AG04450 (cell line): ENCODE results near the gene INVS. TPM values are rescaled to one million over a fixed set of nuclear protein-coding genes. Genes with fewer than 3 reads are reported as not detected.

Source experiments
- CTCF ChIA-PET: fragments of 300-600, 350-600 bp; formaldehyde crosslinking; extraction: SDS; loops from one replicate; lab custom pipeline; 2022; ENCODE audit warnings: antibody characterized with exemption, inconsistent platforms; lab: Charles Lee
- POLR2A ChIA-PET: fragments of 350-600 bp; formaldehyde crosslinking; extraction: SDS; loops from one replicate; lab custom pipeline; 2021; ENCODE audit warnings: antibody characterized with exemption, inconsistent platforms; lab: Yijun Ruan, JAX
- DNase-seq: peaks from one replicate; pipeline ENCODE4 v3.0.0-alpha.2; 2011; ENCODE audit warnings: low read depth, low spot score
- H3K27ac ChIP-seq: one replicate; pipeline ENCODE4 v1.5.1; 2012; ENCODE audit warnings: low read depth, low read length, control low read depth
- H3K27me3 ChIP-seq: one replicate; pipeline ENCODE4 v1.6.0; 2012; ENCODE audit warnings: low read length; ENCODE audit not compliant: control insufficient read depth, insufficient read depth
- H3K4me3 ChIP-seq: 2 replicates; pipeline ENCODE4 v1.5.1; 2011; ENCODE audit warnings: mild to moderate bottlenecking, low read depth, low read length, control low read depth
- H3K9me3 ChIP-seq: 2 replicates; pipeline ENCODE4 v1.5.1; 2012; ENCODE audit warnings: low read length; ENCODE audit not compliant: control insufficient read depth, insufficient read depth
- CTCF ChIP-seq: IDR thresholded peaks from 2 replicates; pipeline ENCODE4 v1.5.1; 2011; ENCODE audit warnings: low read depth, low read length, control low read depth, inconsistent platforms
- polyA plus RNA-seq: library from polyadenylated mRNA; depleted of rRNA; stranded (reverse); fragments of >200 nt; gene quantifications from 2 replicates; pipeline ENCODE4 v1.2.3, GENCODE V29; 2011

Gene INVS
- polyA plus RNA-seq, 1 experiment, result 22.5 TPM

- Histone ChIP-seq H3K27ac (no peak overlapping the region), H3K27me3 (no peaks in the 10 kb centered on the region), H3K9me3 (no peaks in the 10 kb centered on the region), H3K4me3 (no peak overlapping the region)
- no peak for DNase-seq
- no peak for TF ChIP-seq CTCF
- ChIA-PET CTCF (no interaction called here), POLR2A (no interaction called here)
These were observed 168.2 kb downstream of the INVS start for GRCh38 chr9:100267211-100267610.

- Histone ChIP-seq H3K9me3 (no peaks in the 10 kb centered on the region), H3K27ac (no peak overlapping the region), H3K4me3 (no peak overlapping the region), H3K27me3 (no peaks in the 10 kb centered on the region)
- TF ChIP-seq CTCF, result no peak
- ChIA-PET CTCF (no interaction called here), POLR2A (no interaction called here)
- no peak for DNase-seq
These were observed 169.2 kb downstream of the INVS start for GRCh38 chr9:100268271-100268670.

DNA sequence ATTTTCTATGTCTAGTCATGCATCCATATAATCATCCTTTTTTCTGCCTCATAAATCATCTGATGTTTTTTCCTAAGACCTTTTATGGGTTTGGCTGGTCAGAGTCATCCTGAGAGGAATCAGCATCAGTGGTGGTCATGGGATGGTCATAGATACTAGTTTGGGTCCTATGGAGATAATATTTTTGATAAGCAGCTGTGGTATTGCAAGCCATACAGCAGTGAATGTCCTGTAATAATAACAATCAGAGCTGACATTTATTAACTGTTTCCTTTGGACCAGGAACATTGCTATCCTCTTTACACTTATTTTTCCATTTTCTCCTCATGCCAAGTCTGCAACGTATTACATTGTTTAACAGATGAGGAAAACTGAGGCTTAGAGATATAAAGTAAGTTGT is 170.6 kb downstream of the INVS start:
- no peak overlapping the region for H3K4me3 ChIP-seq
- ChIA-PET POLR2A (no interaction called here), CTCF (interaction anchor here (1.5 kb wide), 1 partner anchor 55 kb away, joined by 5 read pairs; no protein-coding TSS in a partner anchor)
- no peak for TF ChIP-seq CTCF
- H3K9me3 ChIP-seq, result no peaks in the 10 kb centered on the region
- H3K27me3 ChIP-seq, result no peaks in the 10 kb centered on the region
- no peak for DNase-seq
- H3K27ac ChIP-seq, result no peak overlapping the region

DNA sequence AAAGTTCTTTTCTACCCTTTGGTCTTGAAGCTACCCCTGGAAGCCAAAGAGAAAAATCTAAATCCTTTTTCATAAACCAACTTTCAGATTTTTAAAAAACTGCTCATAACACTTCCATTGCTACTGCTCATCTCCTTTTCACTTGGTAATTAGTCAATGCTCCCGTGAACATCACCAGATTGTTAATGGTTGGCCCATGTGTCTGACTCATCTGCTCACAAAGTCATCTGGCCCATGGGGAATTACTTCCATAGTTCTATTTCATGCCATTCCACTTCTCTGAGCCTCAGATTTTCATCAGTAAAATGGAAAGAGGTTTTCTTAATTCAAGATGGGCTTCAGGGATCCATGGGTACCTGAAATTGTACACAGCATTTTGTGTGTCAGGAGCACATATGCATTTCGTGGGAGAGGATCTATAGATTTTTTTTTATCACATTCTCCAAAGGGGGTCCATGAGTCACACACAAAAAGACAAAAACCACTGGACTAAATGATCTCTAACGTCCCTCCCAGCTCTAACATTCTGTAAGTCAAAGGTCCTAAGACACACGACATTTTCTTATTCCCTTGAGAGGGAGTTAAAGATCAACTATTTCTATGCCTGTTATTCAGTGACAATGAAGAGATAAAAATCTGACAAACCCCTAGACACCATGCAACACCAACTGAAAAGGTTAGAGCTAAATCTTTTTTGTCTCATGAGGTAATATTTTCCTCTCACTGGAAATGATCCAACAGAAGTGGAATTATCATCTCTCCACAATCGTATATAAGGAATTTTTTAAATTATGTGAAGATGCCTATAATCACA is 178.3 kb downstream of the INVS start:
- no peak for TF ChIP-seq CTCF

DNA sequence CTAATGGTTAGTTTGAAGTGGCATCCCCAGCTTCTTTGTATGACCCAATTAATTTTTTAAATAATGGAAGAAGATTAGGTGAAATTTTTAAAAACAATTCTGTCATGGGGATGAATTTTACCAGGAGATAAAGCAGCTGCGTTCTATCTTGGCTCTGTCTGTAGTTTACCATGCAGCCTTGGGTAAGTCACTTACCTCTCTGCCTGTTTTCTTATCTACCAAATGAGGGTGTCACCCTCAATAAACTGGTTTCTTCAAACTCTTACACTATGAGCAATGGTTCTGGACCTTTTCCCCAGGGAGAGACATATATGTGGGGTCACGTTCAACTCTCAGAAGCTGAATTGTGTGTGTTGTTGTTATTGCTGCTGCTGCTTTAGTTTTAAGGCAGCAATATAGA is 182.0 kb downstream of the INVS start:
- no peaks in the 10 kb centered on the region for H3K27me3 ChIP-seq
- DNase-seq, result no peak
- POLR2A ChIA-PET, result no interaction called here
- no peak overlapping the region for H3K27ac ChIP-seq
- H3K4me3 ChIP-seq, result no peak overlapping the region
- H3K9me3 ChIP-seq, result peaks cover 4% of the 10 kb centered on the region; the same call in 1 of the 2 replicates
- TF ChIP-seq CTCF, result no peak
- CTCF ChIA-PET, result interaction anchor here (1.1 kb wide), 1 partner anchor 43 kb away, joined by 3 read pairs; no protein-coding TSS in a partner anchor

More for the DNA sequence above, 178.3 kb downstream of the INVS start:
- H3K9me3 ChIP-seq, result no peaks in the 10 kb centered on the region
- POLR2A ChIA-PET, result no interaction called here
- H3K27ac ChIP-seq, result no peak overlapping the region
- no peak overlapping the region for H3K4me3 ChIP-seq
- H3K27me3 ChIP-seq, result no peaks in the 10 kb centered on the region
- no peak for DNase-seq
- CTCF ChIA-PET, result no interaction called here
